ENCODE measurements around the gene DAPL1.
"Not testable (repeated sequence)": the region's sequence is repeated elsewhere in the genome, so short reads cannot be mapped to it uniquely, and the experiment has no call there.

DAPL1 gene

GRCh38 chr2:158823486-158824237 lies 28.5 kb downstream of the DAPL1 start:
- DNase-seq (ENCODE audit: low spot score), result no peak

GRCh38 chr2:158825021-158825420 lies 29.9 kb downstream of the DAPL1 start:
- no peak for DNase-seq (ENCODE audit: low spot score)

- no peak for DNase-seq (ENCODE audit: low spot score)
Observed at GRCh38 chr2:158826965-158827364, 31.8 kb downstream of the DAPL1 start.

- DNase-seq (ENCODE audit: low spot score), result peak; percentile 42
Observed at GRCh38 chr2:158828378-158829164, 33.5 kb downstream of the DAPL1 start.

GRCh38 chr2:158829167-158829566 lies 34.0 kb downstream of the DAPL1 start:
- no peak for DNase-seq (ENCODE audit: low spot score)

GRCh38 chr2:158830201-158830600 lies 35.1 kb downstream of the DAPL1 start:
- DNase-seq (ENCODE audit: low spot score), result no peak

DNA sequence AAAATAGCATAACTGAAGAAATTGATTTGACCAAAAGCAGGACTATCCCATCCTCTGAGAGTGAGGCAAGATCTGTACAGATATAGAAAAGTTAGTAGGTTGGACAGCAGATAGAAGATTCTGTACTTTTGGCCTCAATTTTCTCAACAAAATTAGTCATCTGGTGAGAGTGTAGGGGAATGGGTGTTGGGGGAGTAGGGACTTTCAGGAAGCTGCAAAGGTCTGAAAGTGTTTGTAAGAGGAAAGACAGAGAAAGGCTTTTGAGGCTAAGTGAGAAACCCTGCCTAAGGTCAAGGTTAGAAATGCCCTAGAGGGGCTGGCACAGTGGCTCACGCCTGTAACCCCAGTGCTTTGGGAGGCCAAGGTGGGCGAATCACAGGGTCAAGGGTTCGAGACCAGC lies 40.3 kb downstream of the DAPL1 start:
- DNase-seq (ENCODE audit: low spot score), result no peak

DNA sequence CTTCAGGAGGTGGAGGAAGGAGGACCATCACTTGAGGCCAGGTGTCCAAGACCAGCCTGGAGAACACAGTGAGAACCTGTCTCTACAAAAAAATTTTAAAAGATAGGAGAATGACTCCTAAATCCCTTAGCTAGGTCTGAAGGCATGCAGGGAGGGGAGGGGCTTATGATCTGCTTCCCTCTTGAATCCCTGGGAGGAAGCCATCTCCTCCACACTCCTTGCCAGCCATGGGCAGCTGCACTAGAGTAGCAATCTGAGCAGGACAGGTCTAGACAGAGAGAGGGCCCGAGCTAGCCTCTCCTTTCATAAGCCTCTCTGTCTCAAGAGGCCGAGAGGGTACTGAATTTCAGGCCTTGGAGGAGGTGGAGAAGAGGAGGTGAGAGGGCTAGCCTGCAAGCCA lies 42.5 kb downstream of the DAPL1 start:
- DNase-seq (ENCODE audit: low spot score), result peak; percentile 47

- peak; percentile 73 for DNase-seq (ENCODE audit: low spot score)
Observed at GRCh38 chr2:158841850-158842249, 46.7 kb downstream of the DAPL1 start.

DNA sequence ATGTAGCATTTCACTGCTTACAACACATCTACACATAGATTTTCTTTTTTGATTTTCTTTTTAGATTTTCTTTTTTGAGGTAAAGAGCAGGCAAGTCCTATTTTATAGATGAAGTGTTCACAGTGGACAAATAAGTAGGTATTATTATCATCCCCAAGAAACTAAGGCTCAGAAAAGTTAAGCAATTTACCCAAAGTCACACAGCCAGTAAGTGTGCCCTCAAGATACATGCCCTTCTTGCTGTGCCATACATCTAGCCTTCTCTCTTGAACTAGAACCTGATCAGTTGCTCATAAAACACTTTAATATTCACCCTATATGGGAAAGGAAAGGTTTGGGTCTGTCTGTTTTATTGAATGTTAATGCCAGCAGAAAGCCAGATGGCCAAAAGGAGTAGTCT lies 50.3 kb downstream of the DAPL1 start:
- DNase-seq (ENCODE audit: low spot score), result no peak

- peak; percentile 49 for DNase-seq (ENCODE audit: low spot score)
Observed at GRCh38 chr2:158845859-158846258, 50.7 kb downstream of the DAPL1 start.

DNA sequence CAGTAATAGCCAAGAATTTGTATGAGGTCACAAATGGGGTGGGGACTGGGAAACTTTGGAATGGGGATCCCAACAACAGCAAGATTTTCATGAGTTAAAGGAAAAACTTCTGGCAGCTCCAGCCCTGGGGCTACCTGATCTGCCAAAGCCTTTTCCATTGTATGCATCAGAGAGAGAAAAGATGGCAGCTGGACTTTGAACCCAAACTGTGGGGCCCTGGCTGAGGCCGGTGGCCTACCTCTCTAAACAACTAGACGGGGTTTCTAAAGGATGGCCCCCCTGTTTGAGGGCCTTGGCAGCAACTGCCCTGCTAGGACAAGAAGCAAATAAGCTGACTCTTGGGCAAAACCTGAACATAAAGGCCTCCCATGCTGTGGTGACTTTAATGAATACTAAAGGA lies 52.4 kb downstream of the DAPL1 start:
- not testable (repeated sequence) for DNase-seq (ENCODE audit: low spot score)

- DNase-seq (ENCODE audit: low spot score), result not testable (repeated sequence)
Observed at GRCh38 chr2:158848031-158848970, 53.2 kb downstream of the DAPL1 start.

- DNase-seq (ENCODE audit: low spot score), result not testable (repeated sequence)
Observed at GRCh38 chr2:158860179-158860578, 65.1 kb downstream of the DAPL1 start.

DNA sequence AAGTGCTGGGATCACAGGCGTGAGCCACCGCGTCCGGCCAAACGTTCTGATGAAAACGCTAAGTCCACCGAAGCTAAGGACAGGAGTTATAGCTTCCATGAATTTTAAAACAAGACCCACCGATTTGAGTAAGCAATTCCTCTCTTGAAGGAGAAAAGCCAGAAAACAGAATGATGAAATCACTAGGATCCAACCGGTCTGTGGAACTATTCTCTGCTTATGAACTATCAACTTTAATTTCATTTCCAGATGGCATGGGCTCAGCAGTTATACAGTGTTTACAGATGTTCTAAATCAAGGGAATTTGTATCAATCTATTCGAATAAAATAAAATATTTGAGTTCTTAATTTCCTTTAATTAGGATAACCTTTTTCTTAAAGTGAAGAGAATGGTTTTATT lies 66.5 kb downstream of the DAPL1 start:
- not testable (repeated sequence) for DNase-seq (ENCODE audit: low spot score)

DNA sequence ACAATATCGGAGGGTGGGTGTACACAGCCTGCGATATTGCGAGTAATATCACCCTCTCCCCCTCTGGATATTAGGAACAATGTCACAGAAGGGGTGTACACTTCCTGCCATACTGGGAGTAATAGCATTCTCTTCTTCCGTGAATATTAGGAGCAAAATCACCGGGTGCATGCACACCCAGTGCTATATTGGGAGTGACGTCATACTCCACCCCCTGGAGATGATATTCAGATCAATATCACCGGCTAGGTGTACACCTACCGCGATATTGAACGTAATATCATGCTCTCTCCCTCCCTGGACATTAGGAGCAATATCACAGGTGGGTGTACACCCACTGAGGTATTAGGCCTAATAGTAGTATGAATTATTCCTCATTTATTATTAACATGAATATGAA lies 70.4 kb downstream of the DAPL1 start:
- DNase-seq (ENCODE audit: low spot score), result not testable (repeated sequence)

Measured in AG20443 (cell line).